Panc1 (cell line): Measurements from ENCODE around the gene ADAM29. TPM values are rescaled to one million over a fixed set of nuclear protein-coding genes. Genes with fewer than 3 reads are reported as not detected.

ENCODE experiments used
- ATAC-seq: fragments of 200-7000 bp; cut with Tn5 transposase; 2 replicates; pipeline ENCODE4 v1.9.1; 2020; ENCODE audit warnings: mild to moderate bottlenecking, moderate library complexity
- BruUV-seq: library from RNA; stranded (reverse); fragments of 400-500 nt; replicated peaks from 2 replicates; lab custom pipeline; 2021; lab: Mats Ljungman, UMichigan
- CTCF ChIA-PET: fragments of 300-600 bp; sonication (Branson Sonifier 250); formaldehyde crosslinking; loops from one replicate; lab custom pipeline; 2022; ENCODE audit warnings: antibody characterized with exemption; lab: Charles Lee
- POLR2A ChIA-PET: fragments of 300-600 bp; sonication (Branson Sonifier 250); formaldehyde crosslinking; loops from one replicate; lab custom pipeline; 2022; ENCODE audit warnings: antibody characterized with exemption; lab: Charles Lee
- DNase-seq: peaks from one replicate; pipeline ENCODE4 v3.0.0-alpha.2; 2010; ENCODE audit warnings: low read depth, low spot score
- H3K27ac ChIP-seq: 2 replicates; pipeline ENCODE4 v1.5.1; 2011; ENCODE audit warnings: mild to moderate bottlenecking, low read length, inconsistent platforms
- H3K27me3 ChIP-seq: fragments of 200-500 bp; sonication (Bioruptor generic); 2 replicates; pipeline ENCODE4 v1.6.0; 2014; ENCODE audit warnings: low read length, inconsistent platforms; ENCODE audit not compliant: control insufficient read depth, insufficient read depth
- H3K36me3 ChIP-seq: fragments of 200-500 bp; sonication (Bioruptor generic); 2 replicates; pipeline ENCODE4 v1.5.1; 2014; ENCODE audit warnings: inconsistent platforms, mild to moderate bottlenecking, low read length, moderate library complexity; ENCODE audit not compliant: control insufficient read depth, insufficient read depth
- H3K4me1 ChIP-seq: 2 replicates; pipeline ENCODE4 v1.5.1; 2011; ENCODE audit warnings: inconsistent platforms, mild to moderate bottlenecking, low read length, moderate library complexity; ENCODE audit not compliant: control insufficient read depth, insufficient read depth
- H3K4me3 ChIP-seq, 2 experiments: 2 replicates each; pipeline ENCODE4 v1.5.1; 2011 to 2012; ENCODE audit warnings: low read depth in 2 of 2, low read length in 2 of 2, mild to moderate bottlenecking in 2 of 2, inconsistent platforms in 1 of 2, moderate library complexity in 1 of 2
- H3K9me3 ChIP-seq: fragments of 200-500 bp; sonication (Bioruptor generic); 2 replicates; pipeline ENCODE4 v1.5.1; 2014; ENCODE audit warnings: low read depth, mild to moderate bottlenecking, inconsistent platforms, low read length, moderate library complexity; ENCODE audit not compliant: control insufficient read depth, insufficient read depth
- CTCF ChIP-seq: fragments of 450-650 bp; IDR thresholded peaks from 2 replicates; pipeline ENCODE4 v1.5.1; 2017; ENCODE audit warnings: mild to moderate bottlenecking
- POLR2AphosphoS5 ChIP-seq: IDR thresholded peaks from 2 replicates; pipeline ENCODE4 v1.6.1; 2012; ENCODE audit warnings: mild to moderate bottlenecking, low read depth, low read length, moderate library complexity
- REST ChIP-seq, 2 experiments: IDR thresholded peaks; 2 replicates each; pipeline ENCODE4 v1.6.1; 2011 to 2012; ENCODE audit warnings: low read depth in 2 of 2, control low read depth in 1 of 2, low read length in 1 of 2, mild to moderate bottlenecking in 1 of 2, moderate library complexity in 1 of 2; ENCODE audit not compliant: insufficient read depth in 1 of 2
- SIN3A ChIP-seq: IDR thresholded peaks from 2 replicates; pipeline ENCODE4 v1.6.1; 2012; ENCODE audit warnings: low read depth, mild to moderate bottlenecking, low read length, moderate library complexity, borderline replicate concordance; ENCODE audit not compliant: insufficient read depth
- TCF7L2 ChIP-seq: IDR thresholded peaks from 2 replicates; pipeline ENCODE4 v1.6.1; 2011; ENCODE audit warnings: mild to moderate bottlenecking, low read depth, low read length, inconsistent platforms
- in situ Hi-C: cut with HindIII; loops from 2 replicates; pipeline ENCODE4 v1.10.0; 2016; ENCODE audit warnings: low sequenced_read_pairs, low pct_unique_long_range_greater_than_20kb
- intact Hi-C: fragments of 100-400 bp; cut with micrococcal nuclease; formaldehyde crosslinking; loops from one replicate; pipeline ENCODE4 v1.10.0; 2022; ENCODE audit not compliant: unreplicated experiment
- total RNA-seq: library from RNA; stranded (reverse); gene quantifications from one replicate; pipeline ENCODE4 v1.2.1, GENCODE V29; 2021; ENCODE audit not compliant: unreplicated experiment

Gene ADAM29
- total RNA-seq, 1 experiment from 2014 or later = not detected

GRCh38 chr4:174940002-174940401 is 21.8 kb downstream of the ADAM29 start:
- Histone ChIP-seq H3K27me3 (no peaks in the 10 kb centered on the region), H3K9me3 (no peaks in the 10 kb centered on the region), H3K27ac (no peak overlapping the region), H3K36me3 (no peaks in the 10 kb centered on the region), H3K4me3 (no peak overlapping the region), H3K4me1 (no peaks in the 10 kb centered on the region)
- no TSS peak for BruUV-seq
- no peak for ATAC-seq
- in situ Hi-C loops = no loop called here
- intact Hi-C loops = no loop called here
- ChIA-PET POLR2A (no interaction called here), CTCF (no interaction called here)
- TF ChIP-seq TCF7L2 (no peak), CTCF (no peak), POLR2AphosphoS5 (no peak), REST (IDR thresholded peaks at IDR 0.05; ENCODE audit: insufficient read depth in 1 of 2, low read depth in 2 of 2, low read length in 1 of 2) (no peak), SIN3A (no peak)
- no peak for DNase-seq

- Histone ChIP-seq H3K4me3 (no peak overlapping the region), H3K4me1 (no peaks in the 10 kb centered on the region), H3K27ac (no peak overlapping the region), H3K36me3 (no peaks in the 10 kb centered on the region), H3K9me3 (no peaks in the 10 kb centered on the region), H3K27me3 (no peaks in the 10 kb centered on the region)
- no peak for TF ChIP-seq REST (IDR thresholded peaks at IDR 0.05; ENCODE audit: insufficient read depth in 1 of 2, low read depth in 2 of 2, low read length in 1 of 2)
- TF ChIP-seq TCF7L2 = no peak
- no peak for TF ChIP-seq CTCF
- TF ChIP-seq POLR2AphosphoS5 = no peak
- no peak for TF ChIP-seq SIN3A
- intact Hi-C loops = no loop called here
- ATAC-seq (no peak), DNase-seq (no peak)
- CTCF ChIA-PET = no interaction called here
- in situ Hi-C loops = no loop called here
- BruUV-seq = no TSS peak
- POLR2A ChIA-PET = no interaction called here
These were observed 28.1 kb downstream of the ADAM29 start for GRCh38 chr4:174946246-174946645.
